MM.1S (cell line): ENCODE measurements around the gene ERAS.
A peak's percentile ranks its signal among the peaks of the same experiment; 100 is the strongest.

ENCODE experiments used
- DNase-seq: peaks from one replicate; pipeline ENCODE4 v3.0.0-alpha.2; 2015
- H2AFZ ChIP-seq: fragments of 300-600 bp; sonication (generic); 2 replicates; pipeline ENCODE4 v1.6.0; 2016; ENCODE audit warnings: antibody characterized with exemption, low read length
- H3F3A ChIP-seq: fragments of 300-600 bp; sonication (generic); 2 replicates; pipeline ENCODE4 v1.6.1; 2016; ENCODE audit warnings: mild to moderate bottlenecking, antibody characterized with exemption, low read length, moderate library complexity, mixed read lengths; ENCODE audit not compliant: insufficient read depth
- H3K27ac ChIP-seq: fragments of 300-600 bp; sonication (generic); 2 replicates; pipeline ENCODE4 v1.5.1; 2016; ENCODE audit warnings: mild to moderate bottlenecking, low read length
- H3K27me3 ChIP-seq: fragments of 300-600 bp; sonication (generic); replicated peaks from 2 replicates; pipeline ENCODE4 v1.6.0; 2016; ENCODE audit warnings: low read length; ENCODE audit not compliant: insufficient read depth
- H3K36me3 ChIP-seq: fragments of 300-600 bp; sonication (generic); replicated peaks from 2 replicates; pipeline ENCODE4 v1.6.1; 2016; ENCODE audit warnings: mild to moderate bottlenecking, low read length, mixed read lengths; ENCODE audit not compliant: insufficient read depth
- H3K4me1 ChIP-seq: fragments of 300-600 bp; sonication (generic); 2 replicates; pipeline ENCODE4 v1.6.1; 2016; ENCODE audit warnings: low read length, mixed read lengths
- H3K4me2 ChIP-seq: fragments of 300-600 bp; sonication (generic); 2 replicates; pipeline ENCODE4 v1.6.0; 2016; ENCODE audit warnings: low read depth, low read length
- H3K4me3 ChIP-seq: fragments of 300-600 bp; sonication (generic); 2 replicates; pipeline ENCODE4 v1.5.1; 2016; ENCODE audit warnings: low read length, mixed read lengths
- H3K79me2 ChIP-seq: fragments of 300-600 bp; sonication (generic); 2 replicates; pipeline ENCODE4 v1.6.1; 2016; ENCODE audit warnings: mixed run types, low read length, mixed read lengths
- H3K9ac ChIP-seq: fragments of 300-600 bp; sonication (generic); 2 replicates; pipeline ENCODE4 v1.6.1; 2016; ENCODE audit warnings: low read length, mixed read lengths
- H3K9me2 ChIP-seq: fragments of 300-600 bp; sonication (generic); replicated peaks from 2 replicates; pipeline ENCODE4 v1.6.1; 2016; ENCODE audit warnings: mild to moderate bottlenecking, low read length, mixed read lengths; ENCODE audit not compliant: insufficient read depth
- H3K9me3 ChIP-seq: fragments of 300-600 bp; sonication (generic); replicated peaks from 2 replicates; pipeline ENCODE4 v1.6.1; 2016; ENCODE audit warnings: mild to moderate bottlenecking, low read length, mixed read lengths; ENCODE audit not compliant: insufficient read depth
- H4K20me1 ChIP-seq: fragments of 300-600 bp; sonication (generic); 2 replicates; pipeline ENCODE4 v1.6.1; 2016; ENCODE audit warnings: mild to moderate bottlenecking, low read length, moderate library complexity, mixed read lengths; ENCODE audit not compliant: insufficient read depth
- CTCF ChIP-seq: fragments of 300-600 bp; sonication (generic); IDR thresholded peaks from 2 replicates; pipeline ENCODE4 v1.5.1; 2016; ENCODE audit warnings: antibody characterized with exemption, low read length, mixed read lengths
- EZH2 ChIP-seq: fragments of 300-600 bp; sonication (generic); optimal IDR thresholded peaks from 2 replicates; pipeline ENCODE3; 2017; ENCODE audit warnings: low read depth, mild to moderate bottlenecking, antibody characterized with exemption, low read length, mixed read lengths
- EZH2phosphoT487 ChIP-seq: fragments of 300-600 bp; sonication (generic); IDR thresholded peaks from 2 replicates; pipeline ENCODE4 v1.6.1; 2018; ENCODE audit warnings: antibody characterized with exemption, low read length

The ERAS gene, protein sequence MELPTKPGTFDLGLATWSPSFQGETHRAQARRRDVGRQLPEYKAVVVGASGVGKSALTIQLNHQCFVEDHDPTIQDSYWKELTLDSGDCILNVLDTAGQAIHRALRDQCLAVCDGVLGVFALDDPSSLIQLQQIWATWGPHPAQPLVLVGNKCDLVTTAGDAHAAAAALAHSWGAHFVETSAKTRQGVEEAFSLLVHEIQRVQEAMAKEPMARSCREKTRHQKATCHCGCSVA

DNA sequence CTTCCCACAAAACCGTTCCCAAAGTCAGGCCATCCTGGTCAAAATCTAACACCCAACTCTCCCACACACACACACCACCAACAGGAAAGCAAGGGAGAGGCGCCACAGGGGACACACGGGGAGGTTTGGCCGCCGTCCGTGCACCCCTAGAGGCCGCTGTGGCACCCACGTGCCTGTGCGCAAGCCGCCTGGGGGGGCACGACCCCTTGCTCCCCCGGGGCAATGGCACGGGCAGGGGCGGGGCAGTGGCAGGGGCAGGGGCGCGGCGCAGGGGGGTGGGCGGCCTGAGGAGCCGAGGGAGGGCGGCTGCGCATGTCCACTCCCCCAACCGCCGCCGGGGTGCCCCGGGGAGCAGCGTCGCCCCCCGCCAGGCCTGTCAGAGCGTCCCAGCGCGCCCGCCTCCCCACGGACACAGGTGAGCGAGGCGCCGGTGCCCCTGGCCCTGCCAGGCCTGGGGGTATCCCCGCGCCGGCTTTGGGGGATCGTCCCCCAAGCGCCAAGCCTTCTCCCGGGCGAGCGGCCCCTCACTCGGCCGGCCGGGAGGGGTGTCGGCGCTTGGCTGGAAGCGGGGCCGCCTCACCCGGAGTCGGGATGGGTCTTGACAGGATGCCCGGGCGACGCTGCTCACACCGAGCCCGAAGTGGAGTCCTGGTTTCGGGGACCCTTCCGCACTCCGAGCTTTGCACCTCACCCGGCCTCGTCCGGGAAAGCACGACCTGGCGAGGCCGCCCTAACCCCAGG lies at the start of gene ERAS:
Gene ERAS (plus strand): TSS at position 379 of the 741 bp plus-strand sequence. CDS start 2,611 bp downstream, outside the sequence.
- Histone ChIP-seq H3K9me2 (no peaks in the 10 kb centered on the region), H3K27ac (no peak within 1 kb of the TSS), H3K27me3 (no peaks in the 10 kb centered on the region), H3K79me2 (no peaks in the 10 kb centered on the region), H3K36me3 (no peaks in the 10 kb centered on the region), H3K4me2 (peak within 1 kb of the TSS; percentile 34; the same call in 1 of the 2 replicates), H4K20me1 (no peaks in the 10 kb centered on the region), H3K4me3 (no peak within 1 kb of the TSS), H3K9me3 (no peaks in the 10 kb centered on the region), H2AFZ (no peak within 1 kb of the TSS), H3K4me1 (no peaks in the 10 kb centered on the region), H3K9ac (no peak within 1 kb of the TSS), H3F3A (no peaks in the 10 kb centered on the region)
- TF ChIP-seq CTCF (peak; percentile 46), EZH2phosphoT487 (no peak)
- peak; percentile 19 for DNase-seq

GRCh38 chrX:48776818-48777439 lies 49.4 kb upstream of the ERAS start:
- Histone ChIP-seq H3K27me3 (no peaks in the 10 kb centered on the region), H2AFZ (no peak overlapping the region)

DNA sequence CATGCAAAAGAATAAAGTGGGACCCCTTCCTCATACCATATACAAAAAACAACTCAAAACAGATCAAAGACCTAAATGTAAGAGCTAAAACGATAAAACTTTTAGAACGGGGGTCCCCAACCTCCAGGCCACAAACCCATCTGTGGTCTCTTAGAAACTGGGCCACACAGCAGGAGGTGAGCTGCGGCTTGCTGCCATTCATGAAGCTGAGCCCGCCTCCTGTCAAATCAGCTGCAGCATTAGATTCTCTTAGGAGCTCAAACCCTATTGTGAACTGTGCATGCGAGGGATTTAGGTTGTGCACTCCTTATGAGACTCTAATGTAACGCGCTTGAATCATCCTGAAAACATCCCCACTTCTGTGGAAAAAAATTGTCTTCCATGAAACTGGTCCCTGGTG lies 46.9 kb upstream of the ERAS start:
- Histone ChIP-seq H3F3A (no peaks in the 10 kb centered on the region), H3K9me3 (no peaks in the 10 kb centered on the region), H3K9me2 (no peaks in the 10 kb centered on the region), H3K9ac (no peak overlapping the region), H3K27ac (no peak overlapping the region), H3K79me2 (no peaks in the 10 kb centered on the region), H3K4me3 (no peak overlapping the region), H3K27me3 (no peaks in the 10 kb centered on the region), H3K36me3 (no peaks in the 10 kb centered on the region), H4K20me1 (no peaks in the 10 kb centered on the region), H3K4me2 (no peak overlapping the region), H2AFZ (no peak overlapping the region), H3K4me1 (no peaks in the 10 kb centered on the region)
- TF ChIP-seq EZH2 (no peak), EZH2phosphoT487 (no peak), CTCF (no peak)
- no peak for DNase-seq

More at GRCh38 chrX:48776818-48777439, 49.4 kb upstream of the ERAS start:
- no peak for DNase-seq
- Histone ChIP-seq H3K4me1 (no peaks in the 10 kb centered on the region), H3K9ac (no peak overlapping the region), H3K27ac (no peak overlapping the region), H3F3A (no peaks in the 10 kb centered on the region), H3K36me3 (no peaks in the 10 kb centered on the region), H3K79me2 (no peaks in the 10 kb centered on the region), H3K9me3 (no peaks in the 10 kb centered on the region), H3K4me3 (no peak overlapping the region), H4K20me1 (no peaks in the 10 kb centered on the region), H3K4me2 (no peak overlapping the region), H3K9me2 (no peaks in the 10 kb centered on the region)
- no peak for TF ChIP-seq EZH2
- TF ChIP-seq EZH2phosphoT487, result no peak
- TF ChIP-seq CTCF, result no peak
